GM18517 (cell line): Measurements from ENCODE around the gene DDX39B.
"Not testable (repeated sequence)": the region's sequence is repeated elsewhere in the genome, so short reads cannot be mapped to it uniquely, and the experiment has no call there.

Experiments
- ATAC-seq: cut with Tn5 transposase; IDR thresholded peaks from one replicate; pipeline ENCODE4 v1.9.1; 2021; ENCODE audit warnings: mild to moderate bottlenecking, moderate library complexity; ENCODE audit not compliant: unreplicated experiment

DDX39B gene

DNA sequence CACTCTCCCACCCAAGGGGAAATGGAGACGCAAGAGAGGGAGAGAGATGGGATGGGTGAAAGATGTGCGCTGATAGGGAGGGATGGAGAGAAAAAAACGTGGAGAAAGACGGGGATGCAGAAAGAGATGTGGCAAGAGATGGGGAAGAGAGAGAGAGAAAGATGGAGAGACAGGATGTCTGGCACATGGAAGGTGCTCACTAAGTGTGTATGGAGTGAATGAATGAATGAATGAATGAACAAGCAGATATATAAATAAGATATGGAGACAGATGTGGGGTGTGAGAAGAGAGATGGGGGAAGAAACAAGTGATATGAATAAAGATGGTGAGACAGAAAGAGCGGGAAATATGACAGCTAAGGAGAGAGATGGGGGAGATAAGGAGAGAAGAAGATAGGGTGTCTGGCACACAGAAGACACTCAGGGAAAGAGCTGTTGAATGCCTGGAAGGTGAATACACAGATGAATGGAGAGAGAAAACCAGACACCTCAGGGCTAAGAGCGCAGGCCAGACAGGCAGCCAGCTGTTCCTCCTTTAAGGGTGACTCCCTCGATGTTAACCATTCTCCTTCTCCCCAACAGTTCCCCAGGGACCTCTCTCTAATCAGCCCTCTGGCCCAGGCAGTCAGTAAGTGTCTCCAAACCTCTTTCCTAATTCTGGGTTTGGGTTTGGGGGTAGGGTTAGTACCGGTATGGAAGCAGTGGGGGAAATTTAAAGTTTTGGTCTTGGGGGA, 34.3 kb upstream of the DDX39B start:
- no peak for ATAC-seq

DNA sequence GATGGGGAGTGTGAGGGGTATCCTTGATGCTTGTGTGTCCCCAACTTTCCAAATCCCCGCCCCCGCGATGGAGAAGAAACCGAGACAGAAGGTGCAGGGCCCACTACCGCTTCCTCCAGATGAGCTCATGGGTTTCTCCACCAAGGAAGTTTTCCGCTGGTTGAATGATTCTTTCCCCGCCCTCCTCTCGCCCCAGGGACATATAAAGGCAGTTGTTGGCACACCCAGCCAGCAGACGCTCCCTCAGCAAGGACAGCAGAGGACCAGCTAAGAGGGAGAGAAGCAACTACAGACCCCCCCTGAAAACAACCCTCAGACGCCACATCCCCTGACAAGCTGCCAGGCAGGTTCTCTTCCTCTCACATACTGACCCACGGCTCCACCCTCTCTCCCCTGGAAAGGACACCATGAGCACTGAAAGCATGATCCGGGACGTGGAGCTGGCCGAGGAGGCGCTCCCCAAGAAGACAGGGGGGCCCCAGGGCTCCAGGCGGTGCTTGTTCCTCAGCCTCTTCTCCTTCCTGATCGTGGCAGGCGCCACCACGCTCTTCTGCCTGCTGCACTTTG, 33.6 kb upstream of the DDX39B start, which contains the start of gene TNF:
Gene TNF (plus strand): TSS at position 231 of the 567 bp plus-strand sequence. CDS start 177 bp downstream, at position 408.
- no peak for ATAC-seq

DNA sequence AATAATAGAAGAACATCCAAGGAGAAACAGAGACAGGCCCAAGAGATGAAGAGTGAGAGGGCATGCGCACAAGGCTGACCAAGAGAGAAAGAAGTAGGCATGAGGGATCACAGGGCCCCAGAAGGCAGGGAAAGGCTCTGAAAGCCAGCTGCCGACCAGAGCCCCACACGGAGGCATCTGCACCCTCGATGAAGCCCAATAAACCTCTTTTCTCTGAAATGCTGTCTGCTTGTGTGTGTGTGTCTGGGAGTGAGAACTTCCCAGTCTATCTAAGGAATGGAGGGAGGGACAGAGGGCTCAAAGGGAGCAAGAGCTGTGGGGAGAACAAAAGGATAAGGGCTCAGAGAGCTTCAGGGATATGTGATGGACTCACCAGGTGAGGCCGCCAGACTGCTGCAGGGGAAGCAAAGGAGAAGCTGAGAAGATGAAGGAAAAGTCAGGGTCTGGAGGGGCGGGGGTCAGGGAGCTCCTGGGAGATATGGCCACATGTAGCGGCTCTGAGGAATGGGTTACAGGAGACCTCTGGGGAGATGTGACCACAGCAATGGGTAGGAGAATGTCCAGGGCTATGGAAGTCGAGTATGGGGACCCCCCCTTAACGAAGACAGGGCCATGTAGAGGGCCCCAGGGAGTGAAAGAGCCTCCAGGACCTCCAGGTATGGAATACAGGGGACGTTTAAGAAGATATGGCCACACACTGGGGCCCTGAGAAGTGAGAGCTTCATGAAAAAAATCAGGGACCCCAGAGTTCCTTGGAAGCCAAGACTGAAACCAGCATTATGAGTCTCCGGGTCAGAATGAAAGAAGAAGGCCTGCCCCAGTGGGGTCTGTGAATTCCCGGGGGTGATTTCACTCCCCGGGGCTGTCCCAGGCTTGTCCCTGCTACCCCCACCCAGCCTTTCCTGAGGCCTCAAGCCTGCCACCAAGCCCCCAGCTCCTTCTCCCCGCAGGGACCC, 32.6 kb upstream of the DDX39B start:
- ATAC-seq, result no peak

DNA sequence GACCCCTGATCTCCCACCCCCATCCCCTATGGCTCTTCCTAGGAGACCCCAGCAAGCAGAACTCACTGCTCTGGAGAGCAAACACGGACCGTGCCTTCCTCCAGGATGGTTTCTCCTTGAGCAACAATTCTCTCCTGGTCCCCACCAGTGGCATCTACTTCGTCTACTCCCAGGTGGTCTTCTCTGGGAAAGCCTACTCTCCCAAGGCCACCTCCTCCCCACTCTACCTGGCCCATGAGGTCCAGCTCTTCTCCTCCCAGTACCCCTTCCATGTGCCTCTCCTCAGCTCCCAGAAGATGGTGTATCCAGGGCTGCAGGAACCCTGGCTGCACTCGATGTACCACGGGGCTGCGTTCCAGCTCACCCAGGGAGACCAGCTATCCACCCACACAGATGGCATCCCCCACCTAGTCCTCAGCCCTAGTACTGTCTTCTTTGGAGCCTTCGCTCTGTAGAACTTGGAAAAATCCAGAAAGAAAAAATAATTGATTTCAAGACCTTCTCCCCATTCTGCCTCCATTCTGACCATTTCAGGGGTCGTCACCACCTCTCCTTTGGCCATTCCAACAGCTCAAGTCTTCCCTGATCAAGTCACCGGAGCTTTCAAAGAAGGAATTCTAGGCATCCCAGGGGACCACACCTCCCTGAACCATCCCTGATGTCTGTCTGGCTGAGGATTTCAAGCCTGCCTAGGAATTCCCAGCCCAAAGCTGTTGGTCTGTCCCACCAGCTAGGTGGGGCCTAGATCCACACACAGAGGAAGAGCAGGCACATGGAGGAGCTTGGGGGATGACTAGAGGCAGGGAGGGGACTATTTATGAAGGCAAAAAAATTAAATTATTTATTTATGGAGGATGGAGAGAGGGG, 31.7 kb upstream of the DDX39B start:
- no peak for ATAC-seq

DNA sequence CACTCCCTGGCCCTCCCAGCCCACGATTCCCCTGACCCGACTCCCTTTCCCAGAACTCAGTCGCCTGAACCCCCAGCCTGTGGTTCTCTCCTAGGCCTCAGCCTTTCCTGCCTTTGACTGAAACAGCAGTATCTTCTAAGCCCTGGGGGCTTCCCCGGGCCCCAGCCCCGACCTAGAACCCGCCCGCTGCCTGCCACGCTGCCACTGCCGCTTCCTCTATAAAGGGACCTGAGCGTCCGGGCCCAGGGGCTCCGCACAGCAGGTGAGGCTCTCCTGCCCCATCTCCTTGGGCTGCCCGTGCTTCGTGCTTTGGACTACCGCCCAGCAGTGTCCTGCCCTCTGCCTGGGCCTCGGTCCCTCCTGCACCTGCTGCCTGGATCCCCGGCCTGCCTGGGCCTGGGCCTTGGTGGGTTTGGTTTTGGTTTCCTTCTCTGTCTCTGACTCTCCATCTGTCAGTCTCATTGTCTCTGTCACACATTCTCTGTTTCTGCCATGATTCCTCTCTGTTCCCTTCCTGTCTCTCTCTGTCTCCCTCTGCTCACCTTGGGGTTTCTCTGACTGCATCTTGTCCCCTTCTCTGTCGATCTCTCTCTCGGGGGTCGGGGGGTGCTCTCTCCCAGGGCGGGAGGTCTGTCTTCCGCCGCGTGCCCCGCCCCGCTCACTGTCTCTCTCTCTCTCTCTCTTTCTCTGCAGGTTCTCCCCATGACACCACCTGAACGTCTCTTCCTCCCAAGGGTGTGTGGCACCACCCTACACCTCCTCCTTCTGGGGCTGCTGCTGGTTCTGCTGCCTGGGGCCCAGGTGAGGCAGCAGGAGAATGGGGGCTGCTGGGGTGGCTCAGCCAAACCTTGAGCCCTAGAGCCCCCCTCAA, 30.5 kb upstream of the DDX39B start, which contains the start of gene LTA:
Gene LTA (plus strand): TSS at position 249 of the 871 bp plus-strand sequence. CDS start 454 bp downstream, at position 703.
- ATAC-seq, result no peak

DNA sequence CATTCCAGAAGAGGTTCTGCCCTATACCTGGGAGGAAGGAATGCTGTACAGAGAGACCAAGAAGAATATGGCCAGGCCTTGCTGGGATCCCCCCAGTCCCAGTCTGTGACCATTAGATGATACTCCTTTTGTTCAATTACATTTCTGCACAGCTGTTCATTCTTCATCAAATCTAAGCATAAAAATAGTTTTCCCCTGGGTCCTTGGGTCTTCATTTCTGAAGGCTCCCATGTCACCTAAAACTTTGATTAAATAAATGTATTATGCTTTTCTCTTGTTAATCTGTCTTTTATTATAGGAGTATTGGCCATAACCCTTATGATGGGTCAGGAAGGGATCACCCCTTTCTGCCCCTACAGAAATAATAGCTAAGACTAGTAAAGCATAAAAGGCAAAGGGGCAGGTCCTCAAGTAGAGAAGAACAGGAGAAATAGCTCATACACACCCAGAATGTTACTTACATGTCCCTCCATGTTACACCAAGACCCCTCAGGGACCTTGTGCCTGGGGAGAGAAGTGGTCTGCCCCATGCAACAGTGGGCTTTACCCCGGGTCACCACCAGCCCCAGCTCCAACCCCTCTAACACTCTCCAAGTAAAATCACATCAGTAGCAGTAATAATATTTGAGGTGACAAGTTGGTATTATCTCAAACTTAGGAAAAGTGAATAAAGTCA, 28.2 kb upstream of the DDX39B start:
- ATAC-seq, result no peak

DNA sequence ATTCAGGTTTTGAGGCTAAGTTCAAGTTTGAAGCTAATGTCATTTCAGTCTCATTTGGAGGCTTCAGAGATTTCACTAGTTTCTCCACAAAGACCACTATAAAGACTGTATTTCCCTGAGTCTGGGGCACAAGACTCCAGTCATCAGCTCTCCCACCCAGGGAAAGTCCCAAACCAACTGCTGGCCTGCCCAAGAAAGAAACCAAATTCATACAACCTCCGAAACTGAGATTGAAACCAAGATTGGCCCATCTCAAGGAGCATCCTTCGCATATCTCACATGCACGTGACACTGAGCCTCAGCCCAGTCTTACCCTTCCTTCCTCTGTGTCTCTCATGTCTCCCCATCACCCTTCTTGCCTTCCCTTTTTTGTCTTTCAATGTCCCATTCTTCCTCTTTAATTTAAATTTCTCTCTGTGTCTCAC, 26.7 kb upstream of the DDX39B start:
- peak; percentile 77 for ATAC-seq

DNA sequence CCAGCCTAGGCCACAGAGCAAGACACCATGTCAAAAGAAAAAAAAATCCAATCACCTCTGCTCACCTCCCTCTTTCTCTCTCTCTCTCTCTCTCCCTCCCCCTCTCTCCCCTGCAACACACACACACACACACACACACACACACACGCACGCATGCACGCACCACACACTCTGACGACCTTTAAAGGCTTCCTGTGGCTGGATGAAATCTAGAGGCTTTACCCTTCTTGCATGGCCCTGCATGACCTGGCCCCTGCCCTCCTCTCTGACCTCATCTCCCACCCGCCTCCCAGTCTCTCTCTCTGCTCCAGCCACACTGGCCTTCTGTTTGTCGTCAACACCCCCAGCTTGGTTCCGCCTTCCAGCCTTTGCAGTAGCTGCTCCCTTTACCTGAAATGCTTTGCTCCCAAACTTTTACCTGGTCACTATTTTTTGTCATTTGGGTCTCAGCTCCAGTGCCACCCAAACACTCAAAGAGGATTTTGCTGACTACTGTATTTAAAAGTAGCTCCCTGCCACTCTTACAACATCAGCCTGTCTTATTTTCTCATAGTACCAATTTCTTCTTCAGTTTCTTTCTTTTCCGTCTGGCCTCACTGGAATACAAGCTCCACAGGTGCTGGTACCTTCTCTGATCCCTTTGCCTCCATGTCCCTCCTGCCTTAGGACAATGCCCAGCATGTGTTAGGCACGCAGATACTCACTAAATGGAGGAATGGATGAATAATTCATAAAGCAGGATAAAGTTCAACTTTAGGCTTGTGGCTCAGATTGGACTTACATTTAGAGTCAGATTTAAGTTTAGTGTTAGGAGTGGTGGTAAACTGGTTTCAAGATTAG, 25.9 kb upstream of the DDX39B start:
- ATAC-seq, result no peak

DNA sequence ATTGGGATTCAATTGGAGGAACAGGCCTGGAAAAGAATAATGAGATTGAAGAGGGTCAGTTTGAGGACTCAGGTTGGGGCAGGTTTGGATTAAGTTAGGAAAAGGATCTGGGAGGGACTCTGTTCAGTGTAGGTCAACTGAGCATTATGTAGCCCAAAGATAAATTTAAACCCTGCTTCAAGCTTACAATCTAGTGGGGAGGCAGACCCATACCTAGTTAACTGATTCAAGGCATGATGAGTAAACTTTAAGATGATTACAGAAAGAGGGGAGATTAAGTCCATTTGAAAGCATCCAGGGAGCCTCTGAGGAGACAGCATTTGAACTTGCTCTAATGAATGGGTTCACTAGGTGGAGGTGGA, 18.9 kb upstream of the DDX39B start:
- no peak for ATAC-seq

DNA sequence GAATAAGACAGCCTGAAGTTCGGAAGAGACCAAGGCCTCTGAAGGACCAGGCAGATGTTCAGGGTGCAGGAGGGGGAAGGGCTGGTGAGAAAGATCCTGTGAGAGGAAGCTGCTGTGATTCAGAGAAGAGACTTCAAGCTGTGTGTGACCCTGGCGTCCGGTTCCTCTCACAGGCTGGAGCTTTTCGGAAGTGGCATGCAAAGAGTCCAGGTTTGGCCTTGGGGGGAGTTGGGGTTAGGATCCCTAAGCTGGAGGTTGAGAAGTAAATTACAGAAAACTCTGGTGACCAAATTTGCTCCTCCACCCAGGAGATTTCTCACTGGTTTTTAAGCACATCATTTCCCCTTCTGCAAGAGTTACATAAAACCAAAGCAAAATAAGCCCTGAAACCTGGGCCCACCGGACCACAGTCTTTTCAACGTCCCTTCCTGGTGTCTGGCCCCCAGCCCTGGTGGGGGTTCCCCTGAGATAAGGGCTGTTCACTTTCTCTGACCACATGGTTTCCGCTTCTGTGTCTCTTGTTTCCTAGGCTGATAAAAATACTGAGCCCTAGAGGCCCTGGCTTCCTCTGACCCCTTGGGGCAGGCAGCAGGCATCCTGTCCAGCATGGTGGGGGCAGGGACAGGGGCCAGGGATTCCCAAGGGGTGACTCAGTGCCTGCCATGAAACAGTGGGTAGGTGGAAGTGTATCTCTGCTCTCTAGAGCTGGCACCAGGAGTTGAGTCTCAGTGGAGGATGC, 18.3 kb upstream of the DDX39B start:
- peak; percentile 66 for ATAC-seq

DNA sequence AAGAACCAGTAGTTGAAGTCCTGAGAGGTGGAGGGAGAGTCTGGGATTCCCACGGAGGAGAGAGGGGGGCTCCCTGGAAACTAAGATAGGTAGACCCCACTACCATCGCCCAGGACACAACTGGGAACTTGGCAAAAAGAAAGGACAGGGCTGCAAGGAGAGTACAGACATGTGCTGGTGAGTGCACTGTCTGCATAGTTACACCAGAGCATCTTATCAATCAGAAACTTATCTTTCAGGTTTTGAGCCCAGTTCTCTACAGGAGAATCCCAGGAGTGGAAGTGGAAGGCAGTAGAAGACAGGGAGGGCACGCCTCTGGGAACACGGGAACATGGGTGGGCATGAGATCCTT, 17.8 kb upstream of the DDX39B start:
- ATAC-seq, result no peak

DNA sequence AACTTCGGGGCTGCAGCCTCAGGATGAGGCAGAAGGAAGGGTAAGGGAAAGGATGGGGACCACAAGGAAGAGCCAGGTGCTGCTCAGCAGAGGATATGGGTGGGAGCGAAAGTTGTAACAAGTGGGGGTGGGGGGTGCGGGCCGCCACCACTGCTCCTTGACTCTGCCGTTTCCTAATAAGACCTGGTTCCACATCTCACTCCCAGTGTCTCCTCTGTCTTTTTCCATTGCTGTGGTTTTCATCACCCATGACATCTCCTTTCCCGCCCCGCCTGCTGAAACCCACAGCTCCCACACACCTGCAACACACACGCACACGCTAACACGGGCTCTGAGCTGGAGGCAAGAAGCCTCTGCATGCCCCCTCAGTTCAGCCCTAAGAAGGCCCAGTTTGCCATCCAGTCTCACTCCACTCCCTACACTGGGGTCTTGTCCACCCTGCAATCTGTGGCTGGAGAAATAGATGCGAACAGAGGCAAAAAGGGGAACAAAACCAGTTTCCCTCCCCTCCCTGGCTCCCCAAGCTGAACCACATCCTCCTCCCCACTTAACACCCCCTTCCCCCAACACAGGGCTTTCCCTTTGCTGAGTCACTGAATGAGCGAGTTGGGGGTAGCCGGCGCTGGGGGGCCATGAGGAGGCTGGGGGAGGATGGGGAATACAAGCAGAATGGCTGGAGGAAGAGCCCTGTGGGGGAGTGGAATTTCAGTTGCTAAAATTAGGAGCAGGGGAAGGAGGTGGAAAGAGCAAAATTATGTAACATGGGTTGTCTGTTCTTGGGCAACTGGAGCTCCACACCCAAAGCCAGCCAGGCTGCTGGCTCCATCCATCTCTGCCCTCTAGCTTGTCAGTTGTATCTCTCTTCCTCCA, 17.1 kb upstream of the DDX39B start:
- ATAC-seq, result no peak

DNA sequence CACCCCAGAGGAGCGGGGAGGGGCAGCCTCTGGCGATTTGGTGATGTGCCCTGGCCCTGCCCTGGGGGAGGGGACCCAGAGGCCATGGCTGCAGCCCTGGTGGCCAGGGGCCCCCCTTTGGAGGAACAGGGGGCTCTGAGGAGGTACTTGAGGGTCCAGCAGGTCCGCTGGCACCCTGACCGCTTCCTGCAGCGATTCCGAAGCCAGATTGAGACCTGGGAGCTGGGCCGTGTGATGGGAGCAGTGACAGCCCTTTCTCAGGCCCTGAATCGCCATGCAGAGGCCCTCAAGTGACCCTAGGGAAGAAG, 16.5 kb upstream of the DDX39B start:
- ATAC-seq, result no peak

DNA sequence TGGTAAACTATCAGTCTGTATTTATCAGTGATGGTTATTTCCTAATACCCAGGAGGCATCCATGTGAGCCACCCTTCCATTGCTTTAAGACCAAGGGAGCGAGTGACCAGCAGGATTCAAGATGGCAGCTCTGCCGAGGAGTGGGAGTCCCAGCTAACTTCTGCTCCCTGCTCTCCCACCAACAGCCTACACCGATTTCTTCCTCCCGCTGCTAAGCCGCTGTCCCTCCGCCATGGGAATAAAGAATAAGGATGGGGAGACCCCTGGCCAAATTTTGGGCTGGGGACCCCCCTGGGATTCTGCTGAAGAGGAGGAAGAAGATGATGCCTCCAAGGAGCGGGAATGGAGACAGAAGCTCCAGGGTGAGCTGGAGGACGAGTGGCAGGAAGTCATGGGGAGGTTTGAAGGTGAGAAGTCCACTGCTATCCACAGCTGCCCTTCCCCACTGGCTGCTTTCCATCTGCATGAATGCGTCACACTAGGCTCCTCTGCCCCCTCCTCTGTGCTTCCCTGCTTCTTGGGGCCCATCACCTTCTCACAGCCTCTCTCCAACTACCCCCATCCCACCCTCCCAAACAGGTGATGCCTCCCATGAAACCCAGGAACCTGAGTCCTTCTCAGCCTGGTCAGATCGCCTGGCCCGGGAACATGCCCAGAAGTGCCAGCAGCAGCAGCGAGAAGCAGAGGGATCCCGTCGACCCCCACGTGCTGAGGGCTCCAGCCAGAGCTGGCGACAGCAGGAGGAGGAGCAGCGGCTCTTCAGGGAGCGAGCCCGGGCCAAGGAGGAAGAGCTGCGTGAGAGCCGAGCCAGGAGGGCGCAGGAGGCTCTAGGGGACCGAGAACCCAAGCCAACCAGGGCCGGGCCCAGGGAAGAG, 15.9 kb upstream of the DDX39B start:
- ATAC-seq, result no peak

DNA sequence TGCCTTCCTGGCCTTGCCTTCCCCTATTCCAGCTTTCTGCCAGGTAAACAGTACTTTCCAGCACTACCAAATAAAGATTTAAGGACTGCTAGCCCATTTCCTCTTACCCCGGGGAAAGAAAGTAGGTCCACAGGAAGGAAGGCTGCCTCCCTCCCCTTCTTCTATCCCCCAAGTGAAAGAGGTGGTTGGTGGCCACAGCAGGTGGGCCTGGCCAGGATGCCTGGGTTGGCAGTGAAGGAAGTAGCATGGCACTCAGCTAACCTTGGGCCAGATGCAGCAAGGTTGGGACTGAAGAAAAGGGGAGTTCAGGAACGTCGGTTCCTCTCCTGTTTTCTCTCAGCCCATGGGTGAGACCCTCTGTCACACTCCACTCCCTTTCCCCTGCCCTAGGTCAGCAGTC, 14.5 kb upstream of the DDX39B start:
- ATAC-seq, result no peak

DNA sequence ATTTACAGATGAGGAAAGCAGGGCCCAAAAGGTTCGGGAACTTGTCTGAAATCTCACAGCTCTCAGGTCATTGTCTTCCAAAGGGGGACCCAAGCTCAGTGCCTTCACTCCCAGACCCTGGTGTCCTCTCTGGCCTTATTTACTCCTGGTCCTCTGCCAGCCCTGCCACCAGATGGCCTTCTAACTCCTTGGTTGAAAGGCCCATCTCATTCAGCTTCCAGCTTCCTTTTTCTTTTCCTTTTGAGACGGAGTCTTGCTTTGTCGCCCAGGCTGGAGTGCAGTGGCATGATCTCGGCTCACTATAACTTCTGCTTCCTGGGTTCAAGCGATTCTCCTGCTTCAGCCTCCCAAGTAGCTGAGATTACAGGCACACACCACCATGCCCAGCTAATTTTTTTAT, 9.6 kb upstream of the DDX39B start:
- ATAC-seq, result not testable (repeated sequence)
